ENCODE measurements around the gene DDX4.

GRCh38 chr5:55832446-55832845 is 94.6 kb downstream of the DDX4 start:
- TF ChIP-seq, protein P1, sequence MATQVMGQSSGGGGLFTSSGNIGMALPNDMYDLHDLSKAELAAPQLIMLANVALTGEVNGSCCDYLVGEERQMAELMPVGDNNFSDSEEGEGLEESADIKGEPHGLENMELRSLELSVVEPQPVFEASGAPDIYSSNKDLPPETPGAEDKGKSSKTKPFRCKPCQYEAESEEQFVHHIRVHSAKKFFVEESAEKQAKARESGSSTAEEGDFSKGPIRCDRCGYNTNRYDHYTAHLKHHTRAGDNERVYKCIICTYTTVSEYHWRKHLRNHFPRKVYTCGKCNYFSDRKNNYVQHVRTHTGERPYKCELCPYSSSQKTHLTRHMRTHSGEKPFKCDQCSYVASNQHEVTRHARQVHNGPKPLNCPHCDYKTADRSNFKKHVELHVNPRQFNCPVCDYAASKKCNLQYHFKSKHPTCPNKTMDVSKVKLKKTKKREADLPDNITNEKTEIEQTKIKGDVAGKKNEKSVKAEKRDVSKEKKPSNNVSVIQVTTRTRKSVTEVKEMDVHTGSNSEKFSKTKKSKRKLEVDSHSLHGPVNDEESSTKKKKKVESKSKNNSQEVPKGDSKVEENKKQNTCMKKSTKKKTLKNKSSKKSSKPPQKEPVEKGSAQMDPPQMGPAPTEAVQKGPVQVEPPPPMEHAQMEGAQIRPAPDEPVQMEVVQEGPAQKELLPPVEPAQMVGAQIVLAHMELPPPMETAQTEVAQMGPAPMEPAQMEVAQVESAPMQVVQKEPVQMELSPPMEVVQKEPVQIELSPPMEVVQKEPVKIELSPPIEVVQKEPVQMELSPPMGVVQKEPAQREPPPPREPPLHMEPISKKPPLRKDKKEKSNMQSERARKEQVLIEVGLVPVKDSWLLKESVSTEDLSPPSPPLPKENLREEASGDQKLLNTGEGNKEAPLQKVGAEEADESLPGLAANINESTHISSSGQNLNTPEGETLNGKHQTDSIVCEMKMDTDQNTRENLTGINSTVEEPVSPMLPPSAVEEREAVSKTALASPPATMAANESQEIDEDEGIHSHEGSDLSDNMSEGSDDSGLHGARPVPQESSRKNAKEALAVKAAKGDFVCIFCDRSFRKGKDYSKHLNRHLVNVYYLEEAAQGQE (IDR thresholded peaks at IDR 0.05; ENCODE audit: insufficient read depth in 1 of 2, low read depth in 2 of 2, low read length in 2 of 2): no peak
- TF ChIP-seq POLR2AphosphoS5 (IDR thresholded peaks at IDR 0.05; ENCODE audit: low read depth, low read length): no peak

All from PFSK-1 (cell line).